ENCODE results near the gene RAB3GAP1.
A peak's percentile ranks its signal among the peaks of the same experiment; 100 is the strongest.
"Not testable (repeated sequence)": the region's sequence is repeated elsewhere in the genome, so short reads cannot be mapped to it uniquely, and the experiment has no call there.

RAB3GAP1 gene

GRCh38 chr2:135052042-135052876 is at the start of gene RAB3GAP1:
TSS of gene RAB3GAP1 (plus strand) at chr2:135052292. CDS start at chr2:135052308, 16 bp downstream.
- no peak for FAIRE-seq

DNA sequence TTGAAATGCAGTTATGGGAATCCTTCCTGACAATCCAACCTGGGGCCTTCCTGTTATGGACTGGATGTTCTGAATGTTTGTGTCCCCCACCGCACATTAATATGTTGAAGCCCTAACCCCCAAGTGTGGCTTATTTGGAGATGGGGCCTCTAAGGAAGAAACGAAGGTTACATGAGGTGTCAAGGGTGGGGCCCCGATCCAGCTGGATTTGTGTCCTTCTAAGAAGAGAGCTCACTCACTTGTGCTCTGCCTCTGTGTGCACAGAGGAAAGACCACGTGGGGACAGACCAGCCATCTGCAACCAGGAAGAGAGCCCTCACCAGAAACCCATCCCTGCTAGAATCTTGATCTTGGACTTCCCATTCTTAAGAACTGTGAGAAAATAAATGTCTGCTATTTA is 49.3 kb upstream of the RAB3GAP1 start:
- FAIRE-seq: no peak

GRCh38 chr2:135004005-135004746 is 47.9 kb upstream of the RAB3GAP1 start:
- FAIRE-seq: peak; percentile 33

GRCh38 chr2:135005753-135006152 is 46.3 kb upstream of the RAB3GAP1 start:
- no peak for FAIRE-seq

- no peak for FAIRE-seq
Measured at GRCh38 chr2:135009339-135009738, 42.8 kb upstream of the RAB3GAP1 start.

GRCh38 chr2:135010200-135010942 is 41.7 kb upstream of the RAB3GAP1 start:
- no peak for FAIRE-seq

GRCh38 chr2:135011633-135012032 is 40.5 kb upstream of the RAB3GAP1 start:
- FAIRE-seq: no peak

DNA sequence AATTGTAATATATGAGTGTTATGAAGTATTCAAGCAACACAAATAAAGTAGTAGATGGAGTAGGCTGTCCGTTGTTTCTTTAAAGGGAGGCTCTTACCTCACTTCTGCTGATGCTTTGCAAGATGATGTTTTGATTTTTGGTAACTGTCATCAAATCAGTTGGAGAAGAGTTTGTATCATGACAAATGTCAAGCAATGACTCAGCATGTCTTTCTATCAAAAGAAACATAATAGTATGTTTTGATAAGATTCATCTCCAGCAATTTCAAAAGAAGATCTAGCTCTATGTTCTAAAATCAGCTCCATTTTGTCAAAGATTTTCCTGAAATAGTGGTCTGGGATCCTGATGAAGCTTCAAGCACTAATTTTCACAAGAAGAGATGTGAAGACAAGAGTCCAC is 30.5 kb upstream of the RAB3GAP1 start:
- FAIRE-seq: no peak

DNA sequence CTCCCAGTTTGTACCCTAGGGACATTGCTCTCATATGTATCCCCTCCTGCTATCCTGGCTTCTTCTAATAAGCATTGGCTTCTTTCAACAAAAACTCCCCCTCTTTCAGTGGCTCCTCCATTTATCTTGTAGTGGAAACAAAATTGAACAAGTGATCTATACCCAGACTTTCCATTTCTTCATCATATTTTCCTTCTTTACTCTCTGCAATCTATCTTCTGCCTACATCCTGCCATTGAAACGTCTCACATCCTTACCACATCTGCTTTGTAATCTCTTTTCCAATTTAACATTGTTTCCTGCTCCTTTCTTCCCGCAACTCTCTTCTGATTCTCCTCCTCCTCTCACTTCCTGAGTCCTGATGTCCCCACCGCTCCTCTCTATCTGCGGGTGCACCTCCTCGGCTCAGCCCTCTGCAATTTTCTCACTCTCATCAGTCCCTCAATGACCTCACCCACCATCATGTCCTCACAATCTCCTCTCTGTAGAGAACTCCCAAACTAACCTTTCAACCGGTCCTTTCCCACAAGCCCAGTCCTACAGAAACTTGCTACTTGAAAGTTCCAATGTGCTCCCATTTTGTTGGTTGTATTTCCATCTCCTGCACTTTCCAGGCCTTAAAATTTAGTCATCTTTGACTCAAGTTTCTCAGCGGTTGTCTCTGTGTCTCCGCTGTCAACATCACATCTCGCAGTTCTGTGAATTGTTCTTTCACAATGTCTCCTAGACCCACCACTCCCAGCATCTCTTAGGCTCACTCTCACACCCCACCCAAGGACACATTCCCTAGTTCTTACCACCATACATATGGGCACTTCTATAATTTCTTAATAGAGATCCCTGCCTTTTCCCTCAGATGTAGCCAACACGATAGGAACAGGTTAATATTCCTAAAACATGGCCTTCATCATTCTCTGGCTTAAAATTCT is 28.9 kb upstream of the RAB3GAP1 start:
- FAIRE-seq: no peak

GRCh38 chr2:135023886-135024485 is 28.1 kb upstream of the RAB3GAP1 start:
- no peak for FAIRE-seq

DNA sequence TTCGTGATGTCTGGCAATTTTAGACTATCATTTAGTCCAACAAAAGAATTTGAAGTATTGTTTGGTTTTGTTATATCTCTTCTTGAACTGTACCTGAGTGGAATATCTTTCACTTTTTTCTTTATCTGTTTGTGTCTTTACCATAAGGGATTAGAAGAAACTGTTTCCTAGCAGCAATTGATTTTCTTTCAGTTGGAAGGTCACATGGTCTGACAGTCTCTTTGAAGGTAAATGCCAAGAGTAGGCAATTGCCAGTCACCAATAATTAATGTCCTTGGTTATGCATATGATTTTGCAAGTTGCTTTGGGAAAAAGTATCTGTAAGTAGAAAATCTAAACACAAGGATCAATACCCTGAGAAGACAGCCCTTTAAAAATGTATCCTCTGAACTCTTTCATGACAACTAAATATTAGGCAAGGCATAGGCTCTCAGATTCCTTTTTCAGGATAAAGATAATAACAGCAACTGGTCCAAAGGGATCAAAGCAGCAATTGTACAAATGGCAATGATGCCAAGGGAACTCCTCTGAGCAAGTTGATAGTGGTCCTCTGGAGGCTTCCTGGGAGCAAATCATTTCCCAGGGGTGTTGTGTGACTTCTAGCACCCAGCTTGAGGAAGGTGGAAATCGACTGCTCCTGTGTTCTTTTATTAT is 22.5 kb upstream of the RAB3GAP1 start:
- FAIRE-seq: no peak

GRCh38 chr2:135030826-135031225 is 21.3 kb upstream of the RAB3GAP1 start:
- FAIRE-seq: no peak

DNA sequence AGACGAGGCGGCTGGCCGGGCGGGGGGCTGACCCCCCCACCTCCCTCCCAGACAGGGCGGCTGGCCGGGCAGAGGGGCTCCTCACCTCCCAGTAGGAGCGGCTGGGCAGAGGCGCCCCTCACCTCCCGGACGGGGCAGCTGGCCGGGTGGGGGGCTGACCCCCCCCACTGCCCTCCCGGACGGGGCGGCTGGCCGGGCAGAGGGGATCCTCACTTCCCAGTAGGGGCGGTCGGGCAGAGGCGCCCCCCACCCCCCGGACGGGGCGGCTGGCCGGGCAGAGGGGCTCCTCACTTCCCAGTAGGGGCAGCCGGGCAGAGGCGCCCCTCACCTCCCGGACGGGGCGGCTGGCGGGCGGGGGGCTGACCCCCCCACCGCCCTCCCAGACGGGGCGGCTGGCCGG is 18.9 kb upstream of the RAB3GAP1 start:
- not testable (repeated sequence) for FAIRE-seq

DNA sequence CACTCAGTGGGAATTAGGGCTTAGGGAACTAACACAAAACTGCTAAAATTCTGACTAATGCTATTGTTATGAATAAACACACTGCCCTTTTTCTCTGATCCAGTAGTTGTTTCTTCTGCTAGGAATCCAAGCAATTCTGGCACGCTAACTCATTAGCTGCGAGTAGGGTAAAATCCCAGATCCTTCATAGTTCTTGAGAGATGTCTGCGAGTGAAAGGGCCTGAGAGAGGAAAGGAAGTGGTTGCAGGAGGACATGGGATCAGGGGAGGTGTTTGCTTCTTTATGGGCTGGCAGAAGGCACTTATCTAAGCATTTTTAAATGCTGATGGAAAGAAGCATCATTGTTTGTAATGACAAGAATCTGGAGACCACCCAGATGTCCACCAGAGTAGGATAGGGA is 14.3 kb upstream of the RAB3GAP1 start:
- no peak for FAIRE-seq

DNA sequence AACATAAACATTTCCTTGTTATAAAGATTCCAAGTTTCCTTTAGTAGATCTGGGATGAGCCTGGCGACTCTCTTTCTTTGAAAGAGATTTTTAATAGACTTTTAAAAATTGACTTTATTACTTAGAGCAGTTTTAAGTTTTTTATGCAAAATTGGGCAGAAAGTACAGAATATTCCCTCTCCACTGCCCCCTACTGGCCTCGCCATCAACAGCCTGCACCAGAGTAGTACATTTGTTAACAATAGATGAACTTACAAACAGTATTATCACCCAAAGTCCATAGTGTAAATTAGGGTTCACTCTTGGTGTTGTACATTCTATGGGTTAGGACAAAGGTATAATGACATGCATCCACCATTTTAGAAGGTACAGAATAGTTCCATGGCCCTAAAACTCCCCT is 8.7 kb upstream of the RAB3GAP1 start:
- no peak for FAIRE-seq

GRCh38 chr2:135047300-135047699 is 4.8 kb upstream of the RAB3GAP1 start, which contains the start of gene MAP3K19:
TSS of gene MAP3K19 (minus strand) at chr2:135047447. CDS start at chr2:135024647, 22,800 bp downstream.
- FAIRE-seq: no peak

- no peak for FAIRE-seq
Measured at GRCh38 chr2:135048122-135048521, 4.0 kb upstream of the RAB3GAP1 start.

DNA sequence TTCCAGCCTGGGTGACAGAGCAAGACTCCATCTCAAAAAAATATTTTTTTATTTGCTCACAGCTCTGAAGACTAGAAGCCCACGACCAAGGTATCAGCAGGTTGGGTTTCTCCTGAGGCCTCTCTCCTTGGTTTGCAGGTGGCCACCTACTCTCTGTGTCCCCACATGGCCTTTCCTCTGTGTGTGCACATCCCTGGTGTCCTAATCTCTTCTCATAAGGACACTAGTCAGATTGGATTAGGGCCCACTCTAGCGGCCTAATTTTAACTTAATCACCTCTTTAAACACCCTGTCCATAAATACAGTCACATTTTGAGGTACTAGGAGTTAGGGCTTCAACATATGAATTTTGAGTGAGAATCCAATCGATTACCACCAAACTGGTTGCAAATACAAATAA is 2.0 kb upstream of the RAB3GAP1 start:
- no peak for FAIRE-seq

DNA sequence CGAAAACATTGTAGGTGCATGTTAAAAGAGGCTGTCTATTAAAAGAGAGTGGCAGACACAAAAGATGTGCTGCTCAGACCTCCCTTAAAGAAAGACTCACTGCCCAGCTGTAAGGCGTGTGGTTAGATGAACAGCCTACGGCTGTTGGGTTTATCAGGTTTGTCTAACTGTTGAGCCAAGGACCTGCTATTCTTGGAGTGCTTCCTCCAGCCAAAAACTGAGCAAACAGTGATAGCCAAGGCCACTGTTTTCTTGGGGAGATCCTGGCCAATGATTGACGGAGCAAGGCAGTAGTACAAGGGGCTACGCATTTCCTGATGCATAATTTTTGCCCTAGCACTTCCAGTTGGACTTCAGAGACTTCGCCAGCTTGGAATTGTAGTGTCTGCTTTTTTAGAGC is 1.4 kb upstream of the RAB3GAP1 start:
- FAIRE-seq: no peak

- FAIRE-seq: no peak
Measured at GRCh38 chr2:135052997-135053474, 944 bp downstream of the RAB3GAP1 start.

- FAIRE-seq: no peak
Measured at GRCh38 chr2:135055182-135055786, 3.2 kb downstream of the RAB3GAP1 start.

Data from islet of Langerhans (tissue), 1 donor.